MCF 10A (cell line): ENCODE data around the gene FXN. TPM values are rescaled to one million over a fixed set of nuclear protein-coding genes. Genes with fewer than 3 reads are reported as not detected.

ENCODE experiments used
- BruUV-seq: library from RNA; stranded (reverse); fragments of 400-500 nt; replicated peaks from 2 replicates; lab custom pipeline; 2021; lab: Mats Ljungman, UMichigan
- CTCF ChIA-PET: fragments of 300-600 bp; sonication (Branson Sonifier 250); formaldehyde crosslinking; extraction: SDS; loops from one replicate; lab custom pipeline; 2021; ENCODE audit warnings: antibody characterized with exemption, inconsistent platforms; lab: Yijun Ruan, JAX
- POLR2A ChIA-PET: fragments of 300-600, 350-650 bp; sonication (Branson Sonifier 250); formaldehyde crosslinking; extraction: SDS; loops from one replicate; lab custom pipeline; 2020; ENCODE audit warnings: antibody characterized with exemption, inconsistent platforms; lab: Yijun Ruan, JAX
- DNase-seq: peaks from one replicate; pipeline ENCODE4 v3.0.0-alpha.2; 2018; ENCODE audit not compliant: unreplicated experiment
- H3K27ac Mint-ChIP-seq: one replicate; pipeline ENCODE4 v1.8.0; 2022; ENCODE audit warnings: mild to moderate bottlenecking, low read depth, mixed read lengths; ENCODE audit not compliant: unreplicated experiment
- H3K27me3 Mint-ChIP-seq: one replicate; pipeline ENCODE4 v1.8.0; 2022; ENCODE audit warnings: mixed read lengths; ENCODE audit not compliant: insufficient read depth, unreplicated experiment
- H3K36me3 Mint-ChIP-seq: one replicate; pipeline ENCODE4 v1.8.0; 2022; ENCODE audit warnings: mild to moderate bottlenecking, moderate library complexity, mixed read lengths; ENCODE audit not compliant: insufficient read depth, unreplicated experiment
- H3K4me1 Mint-ChIP-seq: one replicate; pipeline ENCODE4 v1.8.0; 2022; ENCODE audit warnings: mixed read lengths; ENCODE audit not compliant: insufficient read depth, unreplicated experiment
- H3K4me3 Mint-ChIP-seq: one replicate; pipeline ENCODE4 v1.8.0; 2022; ENCODE audit warnings: mild to moderate bottlenecking, moderate library complexity, mixed read lengths; ENCODE audit not compliant: unreplicated experiment
- H3K9me3 Mint-ChIP-seq: one replicate; pipeline ENCODE4 v1.8.0; 2022; ENCODE audit warnings: mixed read lengths; ENCODE audit not compliant: unreplicated experiment
- intact Hi-C: fragments of 100-400 bp; cut with micrococcal nuclease; formaldehyde crosslinking; loops from 2 replicates; pipeline ENCODE4 v1.14.1; 2022
- total RNA-seq: library from RNA; stranded (reverse); gene quantifications from 2 replicates; pipeline ENCODE4 v1.2.3, GENCODE V29; 2022
- TF ChIP-seq, protein P1 (sequence below): fragments of 200-600 bp; IDR thresholded peaks from one replicate; pipeline ENCODE4 v1.8.0; 2022; ENCODE audit warnings: antibody characterized with exemption, mild to moderate bottlenecking; ENCODE audit not compliant: unreplicated experiment

The FXN gene
- total RNA-seq, 1 experiment from 2014 or later: 31.6 TPM

DNA sequence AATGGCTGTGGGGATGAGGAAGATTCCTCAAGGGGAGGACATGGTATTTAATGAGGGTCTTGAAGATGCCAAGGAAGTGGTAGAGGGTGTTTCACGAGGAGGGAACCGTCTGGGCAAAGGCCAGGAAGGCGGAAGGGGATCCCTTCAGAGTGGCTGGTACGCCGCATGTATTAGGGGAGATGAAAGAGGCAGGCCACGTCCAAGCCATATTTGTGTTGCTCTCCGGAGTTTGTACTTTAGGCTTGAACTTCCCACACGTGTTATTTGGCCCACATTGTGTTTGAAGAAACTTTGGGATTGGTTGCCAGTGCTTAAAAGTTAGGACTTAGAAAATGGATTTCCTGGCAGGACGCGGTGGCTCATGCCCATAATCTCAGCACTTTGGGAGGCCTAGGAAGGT lies 1.2 kb downstream of the FXN start:
- Mint-ChIP-seq H3K9me3 (no peaks in the 10 kb centered on the region), H3K27me3 (no peaks in the 10 kb centered on the region), H3K27ac (peak overlapping the region; percentile 92), H3K4me3 (peak overlapping the region; percentile 94), H3K36me3 (no peaks in the 10 kb centered on the region), H3K4me1 (peaks cover 6% of the 10 kb centered on the region)
- DNase-seq: no peak
- intact Hi-C loops: no loop called here
- BruUV-seq: no TSS peak
- ChIA-PET CTCF (interaction anchor here (0.6 to 4.8 kb wide), 12 partner anchors 9 to 454 kb away, joined by 3 to 51 read pairs (median 6); no protein-coding TSS in a partner anchor), POLR2A (interaction anchor here (0.7 to 2.2 kb wide), 6 partner anchors 40 to 180 kb away, joined by 3 to 11 read pairs (median 6); no protein-coding TSS in a partner anchor)
- TF ChIP-seq, protein P1, sequence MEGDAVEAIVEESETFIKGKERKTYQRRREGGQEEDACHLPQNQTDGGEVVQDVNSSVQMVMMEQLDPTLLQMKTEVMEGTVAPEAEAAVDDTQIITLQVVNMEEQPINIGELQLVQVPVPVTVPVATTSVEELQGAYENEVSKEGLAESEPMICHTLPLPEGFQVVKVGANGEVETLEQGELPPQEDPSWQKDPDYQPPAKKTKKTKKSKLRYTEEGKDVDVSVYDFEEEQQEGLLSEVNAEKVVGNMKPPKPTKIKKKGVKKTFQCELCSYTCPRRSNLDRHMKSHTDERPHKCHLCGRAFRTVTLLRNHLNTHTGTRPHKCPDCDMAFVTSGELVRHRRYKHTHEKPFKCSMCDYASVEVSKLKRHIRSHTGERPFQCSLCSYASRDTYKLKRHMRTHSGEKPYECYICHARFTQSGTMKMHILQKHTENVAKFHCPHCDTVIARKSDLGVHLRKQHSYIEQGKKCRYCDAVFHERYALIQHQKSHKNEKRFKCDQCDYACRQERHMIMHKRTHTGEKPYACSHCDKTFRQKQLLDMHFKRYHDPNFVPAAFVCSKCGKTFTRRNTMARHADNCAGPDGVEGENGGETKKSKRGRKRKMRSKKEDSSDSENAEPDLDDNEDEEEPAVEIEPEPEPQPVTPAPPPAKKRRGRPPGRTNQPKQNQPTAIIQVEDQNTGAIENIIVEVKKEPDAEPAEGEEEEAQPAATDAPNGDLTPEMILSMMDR: no peak

DNA sequence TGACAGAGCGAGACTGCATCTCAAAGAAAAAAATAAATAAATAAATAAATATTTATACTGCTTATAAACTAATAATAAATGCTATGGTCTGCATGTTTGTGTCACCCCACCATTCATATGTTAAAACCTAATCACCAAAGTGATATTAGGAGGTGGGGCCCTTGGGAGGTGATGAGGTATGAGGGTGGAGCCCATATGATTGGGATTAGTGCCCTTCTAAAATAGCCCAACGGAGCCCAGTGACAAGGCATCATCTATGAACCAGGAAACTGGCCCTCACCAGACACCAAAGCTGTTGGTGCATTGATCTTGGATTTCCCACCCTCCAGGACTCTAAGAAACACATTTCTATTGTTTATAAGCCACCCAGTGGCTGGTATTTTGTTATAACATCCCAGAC lies 5.1 kb downstream of the FXN start:
- CTCF ChIA-PET: interaction anchor here (0.6 to 1.8 kb wide), 2 partner anchors 13 to 127 kb away, joined by 5 to 7 read pairs; no protein-coding TSS in a partner anchor
- H3K4me3 Mint-ChIP-seq: no peak overlapping the region

DNA sequence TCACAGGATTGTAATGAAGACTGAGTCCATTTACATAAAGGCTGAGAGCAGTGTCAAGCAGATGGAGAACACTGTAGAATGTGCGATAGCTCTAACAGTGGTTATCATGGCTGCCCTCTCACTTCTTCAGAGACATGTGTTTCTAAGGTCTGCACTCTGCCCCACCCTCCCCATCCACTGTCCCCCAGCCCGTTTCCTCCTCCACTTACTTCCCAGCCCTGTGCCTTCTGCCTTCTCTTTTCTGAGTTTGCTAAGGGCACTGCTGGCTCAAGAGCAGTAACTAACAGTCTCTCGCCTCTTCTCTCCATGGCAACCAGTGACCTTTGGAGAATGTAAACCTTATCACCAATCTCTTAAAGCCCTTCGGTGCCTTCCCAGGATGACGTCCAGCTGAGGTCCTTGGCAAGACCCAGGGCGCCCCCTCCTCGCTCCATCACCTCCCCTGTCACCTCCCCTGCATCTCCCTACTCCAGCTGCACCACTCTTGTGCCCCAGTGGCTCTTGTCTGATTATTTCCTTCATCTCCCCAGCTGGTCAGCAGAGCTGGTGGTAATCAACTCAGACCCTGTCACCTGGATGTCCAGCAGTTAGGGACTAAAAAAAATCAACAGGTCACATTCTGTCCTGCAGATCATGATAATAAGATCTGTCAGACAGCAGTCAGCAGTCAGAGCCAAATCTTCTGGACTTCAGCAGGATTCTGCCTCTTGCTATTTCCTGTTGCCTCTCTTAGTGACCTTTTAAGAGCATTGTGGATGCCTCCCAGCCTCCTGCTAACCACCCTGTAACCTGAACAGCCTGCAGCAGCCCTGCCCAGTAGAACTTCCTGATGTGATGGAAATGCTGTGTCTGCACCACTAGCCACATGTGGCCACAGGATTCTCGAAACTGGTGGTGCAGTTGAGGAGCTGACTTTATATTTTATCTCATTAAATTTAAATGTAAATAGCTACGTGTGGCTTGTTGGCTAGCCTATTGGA lies 9.0 kb downstream of the FXN start:
- no peaks in the 10 kb centered on the region for H3K9me3 Mint-ChIP-seq
- no peak for DNase-seq
- no TSS peak for BruUV-seq
- ChIA-PET POLR2A (no interaction called here), CTCF (interaction anchor here (0.5 to 20.2 kb wide), 8 partner anchors 9 to 461 kb away, joined by 3 to 481 read pairs (median 4); partner anchors contain the start of gene FXN)
- H3K4me1 Mint-ChIP-seq: peaks cover 6% of the 10 kb centered on the region
- intact Hi-C loops: no loop called here
- peak overlapping the region; percentile 50 for H3K27ac Mint-ChIP-seq
- no peaks in the 10 kb centered on the region for H3K27me3 Mint-ChIP-seq
- H3K4me3 Mint-ChIP-seq: no peak overlapping the region
- H3K36me3 Mint-ChIP-seq: peaks cover 12% of the 10 kb centered on the region
- TF ChIP-seq, protein P1: no peak

More for the DNA sequence above, 5.1 kb downstream of the FXN start:
- intact Hi-C loops: no loop called here
- H3K36me3 Mint-ChIP-seq: peaks cover 5% of the 10 kb centered on the region
- no peaks in the 10 kb centered on the region for H3K9me3 Mint-ChIP-seq
- no peak for DNase-seq
- no peaks in the 10 kb centered on the region for H3K27me3 Mint-ChIP-seq
- BruUV-seq: no TSS peak
- POLR2A ChIA-PET: no interaction called here
- TF ChIP-seq, protein P1: no peak
- peaks cover 12% of the 10 kb centered on the region for H3K4me1 Mint-ChIP-seq
- H3K27ac Mint-ChIP-seq: no peak overlapping the region

DNA sequence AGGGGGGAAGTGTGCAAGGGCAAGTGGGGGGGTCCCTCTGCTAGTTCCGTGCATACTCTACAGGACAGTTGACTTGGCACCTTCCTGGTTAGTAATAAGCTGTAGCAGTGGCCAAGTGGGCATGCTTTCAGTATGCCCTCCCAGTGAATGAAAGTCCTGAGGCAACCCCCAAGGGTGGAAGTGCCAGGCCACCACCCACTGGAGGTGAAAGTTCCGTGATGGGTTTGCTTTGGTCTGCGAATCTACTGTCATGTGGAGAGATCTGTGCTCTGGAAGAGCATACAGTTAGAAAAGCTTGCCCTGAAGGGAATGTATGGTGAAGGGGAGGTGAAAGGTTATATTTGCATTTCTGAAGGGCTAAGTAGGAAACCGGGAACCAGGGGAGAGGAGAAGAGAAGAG lies 10.3 kb downstream of the FXN start:
- no peak overlapping the region for H3K4me3 Mint-ChIP-seq
- ChIA-PET POLR2A (interaction anchor here (0.7 kb wide), 2 partner anchors 12 to 186 kb away, joined by 4 to 5 read pairs; no protein-coding TSS in a partner anchor), CTCF (interaction anchor here (0.7 to 20.2 kb wide), 6 partner anchors 8 to 149 kb away, joined by 3 to 481 read pairs (median 4); no protein-coding TSS in a partner anchor)
- peaks cover 18% of the 10 kb centered on the region for H3K36me3 Mint-ChIP-seq
- no peaks in the 10 kb centered on the region for H3K27me3 Mint-ChIP-seq
- H3K27ac Mint-ChIP-seq: no peak overlapping the region
- no TSS peak for BruUV-seq
- intact Hi-C loops: no loop called here
- DNase-seq: no peak
- no peaks in the 10 kb centered on the region for H3K9me3 Mint-ChIP-seq
- peaks cover 6% of the 10 kb centered on the region for H3K4me1 Mint-ChIP-seq
- TF ChIP-seq, protein P1: no peak
